HepG2 (cell line): ENCODE results near the gene SLC43A1. TPM values are rescaled to one million over a fixed set of nuclear protein-coding genes. Genes with fewer than 3 reads are reported as not detected.
A peak's percentile ranks its signal among the peaks of the same experiment; 100 is the strongest.

Experiments used
- DNMT1 ChIP-seq: sonication (generic); formaldehyde crosslinking; IDR thresholded peaks from 2 replicates; pipeline ENCODE4 v1.5.1; 2020; ENCODE audit warnings: mild to moderate bottlenecking, missing genetic modification reagents
- NCOR1 ChIP-seq: fragments of 200-600 bp; sonication (generic); IDR thresholded peaks from 2 replicates; pipeline ENCODE4 v1.7.0; 2017; ENCODE audit warnings: antibody characterized with exemption, low read length, borderline replicate concordance
- NFYC ChIP-seq: IDR thresholded peaks from 2 replicates; pipeline ENCODE4 v1.6.1; 2016; ENCODE audit warnings: missing genetic modification reagents, missing compliant biosample characterization
- NONO ChIP-seq, 2 experiments: fragments of 450-650 bp in 1 of 2; sonication (generic) in 1 of 2; formaldehyde crosslinking in 1 of 2; IDR thresholded peaks in 1 of 2; conservative IDR thresholded peaks in 1 of 2; 2 replicates each; pipeline versions ENCODE4 v1.6.1 to v1.8.0; 2017 to 2022; ENCODE audit warnings: mild to moderate bottlenecking in 1 of 2, missing genetic modification reagents in 1 of 2, moderate library complexity in 1 of 2
- NPAS2 ChIP-seq: sonication (generic); formaldehyde crosslinking; IDR thresholded peaks from 2 replicates; pipeline ENCODE4 v1.8.0; 2022; ENCODE audit warnings: mild to moderate bottlenecking, missing genetic modification reagents, borderline replicate concordance
- NR3C1 ChIP-seq: sonication (generic); formaldehyde crosslinking; IDR thresholded peaks from 2 replicates; pipeline ENCODE4 v1.4.0; 2020; ENCODE audit warnings: missing genetic modification reagents
- RBM39 ChIP-seq: fragments of 200-400 bp; formaldehyde crosslinking; IDR thresholded peaks from one replicate; pipeline ENCODE4 v1.6.1; 2018; ENCODE audit warnings: antibody characterized with exemption, mild to moderate bottlenecking, low read depth, low read length; ENCODE audit not compliant: poor library complexity, severe bottlenecking
- SKI ChIP-seq: fragments of 450-650 bp; IDR thresholded peaks from one replicate; pipeline ENCODE4 v1.6.1; 2018; ENCODE audit warnings: mild to moderate bottlenecking; ENCODE audit not compliant: partially characterized antibody
- SMAD3 ChIP-seq: sonication (generic); formaldehyde crosslinking; IDR thresholded peaks from 2 replicates; pipeline ENCODE4 v1.4.0; 2020; ENCODE audit warnings: missing genetic modification reagents
- TBP ChIP-seq: sonication (generic); formaldehyde crosslinking; IDR thresholded peaks from 2 replicates; pipeline ENCODE4 v1.5.0; 2020; ENCODE audit warnings: missing genetic modification reagents
- ZNF12 ChIP-seq: sonication (generic); formaldehyde crosslinking; IDR thresholded peaks from 2 replicates; pipeline ENCODE4 v1.5.0; 2020; ENCODE audit warnings: missing genetic modification reagents
- ZNF121 ChIP-seq: sonication (generic); formaldehyde crosslinking; IDR thresholded peaks from 2 replicates; pipeline ENCODE4 v1.5.0; 2020; ENCODE audit warnings: mild to moderate bottlenecking, missing genetic modification reagents
- ZNF430 ChIP-seq: sonication (generic); formaldehyde crosslinking; IDR thresholded peaks from 2 replicates; pipeline ENCODE4 v1.9.0; 2021; ENCODE audit warnings: mild to moderate bottlenecking, missing genetic modification reagents
- ZNF607 ChIP-seq: sonication (generic); formaldehyde crosslinking; IDR thresholded peaks from 2 replicates; pipeline ENCODE4 v1.5.1; 2020; ENCODE audit warnings: missing genetic modification reagents, mild to moderate bottlenecking, borderline replicate concordance
- polyA plus RNA-seq, 8 experiments: library from polyadenylated mRNA; depleted of rRNA in 3 of 8; stranded (reverse) in 7 of 8; unstranded in 1 of 8; fragments of >200 nt; fragmentation: Illumina TruSeq in 4 of 8; extraction: Trizol in 4 of 8; gene quantifications; 2 replicates each; pipeline versions ENCODE4 v1.2.1 to v1.2.3, GENCODE V29; 2011 to 2016; ENCODE audit warnings: low read depth in 4 of 8, missing spikeins in 1 of 8, mixed read lengths in 1 of 8; ENCODE audit not compliant: insufficient read depth in 1 of 8
- total RNA-seq, 5 experiments: library from RNA; depleted of rRNA; stranded (reverse); fragments of >200 nt; fragmentation: Illumina TruSeq; extraction: Trizol; gene quantifications; 2 replicates each; pipeline ENCODE4 v1.2.3, GENCODE V29; 2016; ENCODE audit warnings: low read depth in 1 of 5
- TF ChIP-seq, protein P1 (sequence below): sonication (generic); formaldehyde crosslinking; IDR thresholded peaks from 2 replicates; pipeline ENCODE4 v1.8.0; 2022; ENCODE audit warnings: missing genetic modification reagents, low read depth, mild to moderate bottlenecking, borderline replicate concordance
- TF ChIP-seq, protein P2 (sequence below): sonication (generic); formaldehyde crosslinking; IDR thresholded peaks from 2 replicates; pipeline ENCODE4 v1.5.1; 2020; ENCODE audit warnings: missing genetic modification reagents, mild to moderate bottlenecking, borderline replicate concordance
- TF ChIP-seq, protein P3 (sequence below): sonication (generic); formaldehyde crosslinking; IDR thresholded peaks from 2 replicates; pipeline ENCODE4 v1.5.0; 2020; ENCODE audit warnings: missing genetic modification reagents
- TF ChIP-seq, protein P4 (sequence below): sonication (generic); formaldehyde crosslinking; IDR thresholded peaks from 2 replicates; pipeline ENCODE4 v1.5.1; 2020; ENCODE audit warnings: missing genetic modification reagents, mild to moderate bottlenecking, borderline replicate concordance
- TF ChIP-seq, protein P5 (sequence below): sonication (generic); formaldehyde crosslinking; IDR thresholded peaks from 2 replicates; pipeline ENCODE4 v1.5.0; 2020; ENCODE audit warnings: missing genetic modification reagents, mild to moderate bottlenecking, borderline replicate concordance
- TF ChIP-seq, protein P6 (sequence below): sonication (generic); formaldehyde crosslinking; IDR thresholded peaks from 2 replicates; pipeline ENCODE4 v1.8.1; 2023; ENCODE audit warnings: mild to moderate bottlenecking, moderate library complexity, missing genetic modification reagents
- TF ChIP-seq, protein P7 (sequence below): sonication (generic); formaldehyde crosslinking; IDR thresholded peaks from 2 replicates; pipeline ENCODE4 v1.8.0; 2022; ENCODE audit warnings: missing genetic modification reagents, mild to moderate bottlenecking, borderline replicate concordance

Gene SLC43A1
- total and polyA plus RNA-seq, 2 of the 13 experiments (the other 11 are each of a cell fraction or from before 2014, with no cell fraction given): 72.3 to 87.6 TPM

DNA sequence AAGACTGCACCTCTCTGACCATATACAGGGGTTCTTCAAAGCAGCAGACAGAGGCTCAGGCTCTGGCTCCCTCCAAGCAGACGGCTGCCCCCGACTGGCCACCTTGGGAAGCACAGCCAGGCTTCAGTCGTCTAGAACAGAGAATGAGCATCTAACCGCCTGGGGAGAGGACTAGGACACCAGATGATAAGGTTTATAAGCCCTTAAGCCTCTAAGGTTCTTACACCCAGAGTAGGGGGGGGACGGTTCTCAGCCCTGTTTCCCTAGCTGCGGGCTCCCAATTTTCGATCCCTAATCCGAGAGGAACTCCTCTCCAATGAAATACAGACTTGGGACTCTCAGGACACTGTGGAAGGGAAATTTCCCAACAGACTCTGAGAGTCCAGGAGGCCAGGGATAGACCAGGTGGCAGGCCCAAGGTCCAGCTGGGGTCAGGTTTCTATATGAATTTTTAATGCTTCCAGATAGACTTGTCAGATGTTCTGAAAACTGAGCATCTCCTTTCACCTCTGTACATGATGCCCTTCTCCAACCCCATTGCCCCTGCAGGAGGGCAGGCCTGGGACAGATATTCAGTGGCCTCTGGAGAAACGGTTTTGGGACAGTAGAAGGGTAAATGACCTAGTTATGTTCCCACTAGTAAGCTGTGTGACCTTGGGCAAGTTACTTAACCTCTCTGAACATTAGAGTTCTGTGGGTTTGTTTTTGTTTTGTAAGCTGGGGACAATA, 34.9 kb downstream of the SLC43A1 start (continued):
- no peak for TF ChIP-seq RBM39
- TF ChIP-seq, protein P1, sequence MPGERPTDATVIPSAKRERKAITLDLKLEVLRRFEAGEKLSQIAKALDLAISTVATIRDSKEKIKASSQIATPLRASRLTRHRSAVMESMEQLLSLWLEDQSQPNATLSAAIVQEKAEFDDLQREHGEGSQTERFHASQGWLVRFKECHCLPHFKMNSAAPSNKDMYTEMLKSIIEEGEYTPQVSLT: no peak
- TF ChIP-seq, protein P2, sequence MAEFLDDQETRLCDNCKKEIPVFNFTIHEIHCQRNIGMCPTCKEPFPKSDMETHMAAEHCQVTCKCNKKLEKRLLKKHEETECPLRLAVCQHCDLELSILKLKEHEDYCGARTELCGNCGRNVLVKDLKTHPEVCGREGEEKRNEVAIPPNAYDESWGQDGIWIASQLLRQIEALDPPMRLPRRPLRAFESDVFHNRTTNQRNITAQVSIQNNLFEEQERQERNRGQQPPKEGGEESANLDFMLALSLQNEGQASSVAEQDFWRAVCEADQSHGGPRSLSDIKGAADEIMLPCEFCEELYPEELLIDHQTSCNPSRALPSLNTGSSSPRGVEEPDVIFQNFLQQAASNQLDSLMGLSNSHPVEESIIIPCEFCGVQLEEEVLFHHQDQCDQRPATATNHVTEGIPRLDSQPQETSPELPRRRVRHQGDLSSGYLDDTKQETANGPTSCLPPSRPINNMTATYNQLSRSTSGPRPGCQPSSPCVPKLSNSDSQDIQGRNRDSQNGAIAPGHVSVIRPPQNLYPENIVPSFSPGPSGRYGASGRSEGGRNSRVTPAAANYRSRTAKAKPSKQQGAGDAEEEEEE (CRISPR knock-in tag): no peak
- no peak for TF ChIP-seq ZNF121 (CRISPR knock-in tag)
- no peak for TF ChIP-seq NR3C1 (CRISPR knock-in tag)
- no peak for TF ChIP-seq ZNF607
- TF ChIP-seq NPAS2 (CRISPR knock-in tag): no peak
- TF ChIP-seq, protein P3, sequence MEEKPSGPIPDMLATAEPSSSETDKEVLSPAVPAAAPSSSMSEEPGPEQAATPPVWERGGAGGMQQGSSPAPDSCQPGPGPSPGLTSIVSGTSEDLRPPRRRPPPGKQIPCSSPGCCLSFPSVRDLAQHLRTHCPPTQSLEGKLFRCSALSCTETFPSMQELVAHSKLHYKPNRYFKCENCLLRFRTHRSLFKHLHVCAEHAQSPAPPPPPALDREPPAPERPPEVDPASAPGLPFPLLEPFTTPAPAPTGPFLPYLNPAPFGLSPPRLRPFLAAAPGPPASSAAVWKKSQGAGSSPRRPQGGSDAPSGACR (CRISPR knock-in tag): no peak
- TF ChIP-seq DNMT1: no peak
- TF ChIP-seq, protein P4, sequence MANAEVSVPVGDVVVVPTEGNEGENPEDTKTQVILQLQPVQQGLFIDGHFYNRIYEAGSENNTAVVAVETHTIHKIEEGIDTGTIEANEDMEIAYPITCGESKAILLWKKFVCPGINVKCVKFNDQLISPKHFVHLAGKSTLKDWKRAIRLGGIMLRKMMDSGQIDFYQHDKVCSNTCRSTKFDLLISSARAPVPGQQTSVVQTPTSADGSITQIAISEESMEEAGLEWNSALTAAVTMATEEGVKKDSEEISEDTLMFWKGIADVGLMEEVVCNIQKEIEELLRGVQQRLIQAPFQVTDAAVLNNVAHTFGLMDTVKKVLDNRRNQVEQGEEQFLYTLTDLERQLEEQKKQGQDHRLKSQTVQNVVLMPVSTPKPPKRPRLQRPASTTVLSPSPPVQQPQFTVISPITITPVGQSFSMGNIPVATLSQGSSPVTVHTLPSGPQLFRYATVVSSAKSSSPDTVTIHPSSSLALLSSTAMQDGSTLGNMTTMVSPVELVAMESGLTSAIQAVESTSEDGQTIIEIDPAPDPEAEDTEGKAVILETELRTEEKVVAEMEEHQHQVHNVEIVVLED (CRISPR knock-in tag): no peak
- TF ChIP-seq, protein P5, sequence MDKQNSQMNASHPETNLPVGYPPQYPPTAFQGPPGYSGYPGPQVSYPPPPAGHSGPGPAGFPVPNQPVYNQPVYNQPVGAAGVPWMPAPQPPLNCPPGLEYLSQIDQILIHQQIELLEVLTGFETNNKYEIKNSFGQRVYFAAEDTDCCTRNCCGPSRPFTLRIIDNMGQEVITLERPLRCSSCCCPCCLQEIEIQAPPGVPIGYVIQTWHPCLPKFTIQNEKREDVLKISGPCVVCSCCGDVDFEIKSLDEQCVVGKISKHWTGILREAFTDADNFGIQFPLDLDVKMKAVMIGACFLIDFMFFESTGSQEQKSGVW (CRISPR knock-in tag): no peak
- no peak for TF ChIP-seq TBP (CRISPR knock-in tag)
- TF ChIP-seq, protein P6, sequence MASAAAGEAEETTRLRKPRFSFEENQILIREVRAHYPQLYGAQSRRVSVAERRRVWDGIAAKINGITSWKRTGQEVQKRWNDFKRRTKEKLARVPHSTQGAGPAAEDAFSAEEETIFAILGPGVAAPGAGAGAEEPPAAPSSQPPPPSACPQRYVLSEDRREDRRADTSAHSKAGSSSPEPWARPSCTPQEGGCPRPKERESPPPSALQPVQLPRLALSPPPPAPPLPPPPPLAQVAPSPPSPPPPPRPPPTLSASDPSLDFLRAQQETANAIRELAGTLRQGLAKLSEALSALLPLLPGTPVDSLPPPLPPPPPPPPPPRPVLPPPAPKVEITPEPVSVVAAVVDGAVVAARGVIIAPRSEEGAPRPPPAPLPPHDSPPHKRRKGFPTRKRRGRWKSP (CRISPR knock-in tag): no peak
- no peak for TF ChIP-seq SKI
- no peak for TF ChIP-seq SMAD3 (CRISPR knock-in tag)
- no peak for TF ChIP-seq NFYC
- TF ChIP-seq, protein P7, sequence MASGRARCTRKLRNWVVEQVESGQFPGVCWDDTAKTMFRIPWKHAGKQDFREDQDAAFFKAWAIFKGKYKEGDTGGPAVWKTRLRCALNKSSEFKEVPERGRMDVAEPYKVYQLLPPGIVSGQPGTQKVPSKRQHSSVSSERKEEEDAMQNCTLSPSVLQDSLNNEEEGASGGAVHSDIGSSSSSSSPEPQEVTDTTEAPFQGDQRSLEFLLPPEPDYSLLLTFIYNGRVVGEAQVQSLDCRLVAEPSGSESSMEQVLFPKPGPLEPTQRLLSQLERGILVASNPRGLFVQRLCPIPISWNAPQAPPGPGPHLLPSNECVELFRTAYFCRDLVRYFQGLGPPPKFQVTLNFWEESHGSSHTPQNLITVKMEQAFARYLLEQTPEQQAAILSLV: no peak
- TF ChIP-seq ZNF12 (CRISPR knock-in tag): no peak
- TF ChIP-seq NONO (IDR thresholded peaks at IDR 0.05): no peak
- no peak; the same call in 1 of the 2 replicates for TF ChIP-seq NONO (CRISPR knock-in tag; conservative IDR thresholded peaks at IDR 0.05)
- no peak for TF ChIP-seq ZNF430 (CRISPR knock-in tag)
- peak; percentile 80 for TF ChIP-seq NCOR1
